Fibroblast of skin of abdomen (primary cell): ENCODE measurements around the gene RBM34.
A peak's percentile ranks its signal among the peaks of the same experiment; 100 is the strongest.

ENCODE experiments used
- DNase-seq: peaks from one replicate; pipeline ENCODE4 v3.0.0-alpha.2; 2013

The RBM34 gene

DNA sequence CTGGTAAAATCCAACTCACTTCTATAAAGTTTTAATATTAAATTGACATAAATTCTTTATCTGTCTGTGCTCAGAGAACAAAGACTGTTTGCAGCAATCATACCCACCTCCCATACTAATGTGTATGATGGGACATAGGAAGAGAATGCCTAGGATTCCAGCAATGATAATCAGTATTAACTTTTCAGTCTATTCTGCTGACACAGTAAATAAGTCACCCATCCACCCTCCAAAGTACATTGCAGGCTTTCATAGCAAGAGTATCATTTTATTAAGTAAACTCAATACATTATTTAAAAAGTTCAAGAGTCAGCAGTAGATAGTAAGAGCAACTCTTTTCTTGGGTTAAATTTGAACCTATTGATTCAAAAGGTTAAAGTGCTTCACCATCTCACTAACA is 8.8 kb downstream of the RBM34 start:
- DNase-seq = no peak

DNA sequence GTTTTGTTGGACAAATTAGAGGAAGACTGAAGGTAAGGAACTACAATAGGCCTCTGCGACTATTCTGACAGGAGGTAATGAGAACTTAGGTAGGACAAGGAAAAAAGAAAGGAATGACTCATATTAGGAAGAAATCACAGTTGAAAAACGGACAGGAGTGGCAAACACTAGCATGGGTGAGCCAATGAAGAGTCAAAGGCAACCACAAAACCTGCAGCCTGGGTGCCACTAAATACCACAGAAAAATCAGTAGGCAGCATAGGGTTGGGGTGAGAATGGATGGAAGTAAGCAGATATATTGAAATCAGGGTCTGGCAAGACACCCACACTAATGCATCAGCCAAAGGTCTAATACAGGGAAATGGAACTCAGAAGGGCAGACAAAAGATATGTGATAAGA is 10.0 kb downstream of the RBM34 start:
- no peak for DNase-seq

- DNase-seq = no peak
These were observed 11.2 kb downstream of the RBM34 start for GRCh38 chr1:235149824-235150223.

DNA sequence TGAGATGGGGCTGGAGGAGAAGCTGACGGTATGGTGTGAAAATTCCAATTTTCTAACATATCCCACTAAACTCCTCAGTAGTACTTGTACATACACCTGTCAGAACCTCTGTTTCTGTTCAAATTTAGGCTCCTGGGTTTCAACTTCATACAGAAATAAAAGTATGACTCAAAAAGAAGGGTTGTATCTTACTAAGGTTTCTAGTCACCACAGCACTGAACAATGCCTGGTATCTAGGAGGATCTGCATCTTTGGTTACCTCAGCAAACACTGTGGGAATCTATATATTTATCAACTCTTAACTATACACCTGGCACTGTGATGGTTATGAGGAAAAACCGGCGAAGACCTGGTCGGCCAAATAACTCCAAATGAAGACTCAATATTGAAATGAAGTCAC is 13.8 kb downstream of the RBM34 start:
- DNase-seq = no peak

GRCh38 chr1:235145639-235146038 is 15.4 kb downstream of the RBM34 start:
- DNase-seq = no peak

- DNase-seq = no peak
These were observed 18.1 kb downstream of the RBM34 start for GRCh38 chr1:235142991-235143390.

DNA sequence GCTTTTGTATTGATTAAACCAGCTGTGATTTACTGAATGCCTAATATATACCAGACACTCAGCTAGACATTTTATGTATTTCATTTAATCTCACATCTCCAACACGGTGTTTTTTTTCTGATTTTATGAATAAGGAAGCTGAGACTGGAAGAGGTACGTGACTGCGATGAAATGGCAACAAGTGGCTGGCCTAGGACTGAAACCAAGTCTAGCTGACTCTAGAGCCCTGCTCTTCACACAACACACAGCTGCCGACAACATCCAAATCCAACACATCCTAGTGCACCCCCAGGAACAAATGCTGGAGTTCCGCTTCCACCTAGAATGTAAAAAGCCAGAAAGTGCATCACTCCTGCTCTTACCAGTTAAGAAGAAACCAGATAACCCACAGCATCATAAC is 21.7 kb downstream of the RBM34 start:
- no peak for DNase-seq

- no peak for DNase-seq
These were observed 22.2 kb downstream of the RBM34 start for GRCh38 chr1:235138821-235139220.

DNA sequence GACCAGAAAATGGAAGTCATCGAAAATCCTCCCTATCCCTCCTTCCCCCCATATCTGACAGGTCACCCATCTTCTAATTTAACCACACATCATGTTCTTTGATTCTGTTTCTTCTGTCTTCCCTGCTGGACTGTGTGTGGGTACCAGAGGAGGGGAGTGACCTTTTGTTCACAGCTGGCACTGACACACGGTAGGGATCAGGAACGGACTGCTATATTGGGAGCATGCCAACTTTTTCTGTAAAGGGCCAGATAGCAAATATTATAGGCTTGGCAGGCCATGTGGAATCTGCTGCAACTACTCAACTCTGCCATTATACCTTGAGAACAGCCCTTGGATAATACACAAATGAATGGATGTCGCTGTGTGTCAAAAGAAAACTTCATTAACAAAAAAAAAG is 24.9 kb downstream of the RBM34 start:
- DNase-seq = no peak

GRCh38 chr1:235134171-235134570 is 26.9 kb downstream of the RBM34 start:
- no peak for DNase-seq

GRCh38 chr1:235133086-235133485 is 28.0 kb downstream of the RBM34 start:
- DNase-seq = no peak

GRCh38 chr1:235131961-235132360 is 29.1 kb downstream of the RBM34 start:
- no peak for DNase-seq

GRCh38 chr1:235130766-235131270 is 30.2 kb downstream of the RBM34 start:
- DNase-seq = no peak

GRCh38 chr1:235129774-235130570 is 31.1 kb downstream of the RBM34 start:
- no peak for DNase-seq

- peak; percentile 99 for DNase-seq
These were observed 32.4 kb downstream of the RBM34 start, which contains the start of gene TOMM20 for GRCh38 chr1:235128456-235129328. TOMM20 (minus strand) TSS chr1:235128837; CDS start chr1:235128715, 122 bp downstream.

DNA sequence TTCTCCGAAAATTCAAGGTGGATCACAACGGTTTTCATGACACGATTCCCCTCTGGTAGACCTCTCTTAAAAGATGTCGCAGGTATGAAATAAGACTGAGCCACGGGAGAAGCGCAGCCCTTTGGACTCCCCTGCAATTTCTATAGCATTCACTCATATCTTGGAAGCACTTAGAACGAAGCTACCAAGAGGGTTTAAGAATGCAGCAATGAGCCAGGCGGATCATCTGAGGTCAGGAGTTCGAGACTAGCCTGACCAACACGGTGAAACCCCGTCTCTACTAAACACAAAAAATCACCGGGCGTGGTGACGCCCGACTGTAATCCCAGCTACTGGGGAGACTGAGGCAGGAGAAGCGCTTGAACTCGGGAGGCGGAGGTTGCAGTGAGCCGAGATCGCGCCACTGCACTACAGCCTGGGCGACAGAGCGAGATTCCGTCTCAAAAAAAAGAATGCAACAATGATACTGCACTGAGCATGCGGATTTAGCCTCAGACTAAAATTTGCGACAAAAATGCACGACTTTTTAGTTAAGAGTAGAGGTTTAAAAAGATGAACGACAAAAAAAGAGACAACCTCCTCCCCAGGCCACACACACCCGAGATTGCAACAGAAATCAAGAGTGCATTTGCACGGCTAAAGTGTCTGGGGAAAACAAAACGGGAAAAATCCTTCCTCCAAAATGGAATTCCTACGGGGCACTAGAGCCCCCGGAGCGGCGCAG is 33.2 kb downstream of the RBM34 start:
- DNase-seq = no peak

GRCh38 chr1:235127203-235127602 is 33.8 kb downstream of the RBM34 start:
- no peak for DNase-seq

GRCh38 chr1:235124665-235125064 is 36.4 kb downstream of the RBM34 start:
- DNase-seq = no peak

DNA sequence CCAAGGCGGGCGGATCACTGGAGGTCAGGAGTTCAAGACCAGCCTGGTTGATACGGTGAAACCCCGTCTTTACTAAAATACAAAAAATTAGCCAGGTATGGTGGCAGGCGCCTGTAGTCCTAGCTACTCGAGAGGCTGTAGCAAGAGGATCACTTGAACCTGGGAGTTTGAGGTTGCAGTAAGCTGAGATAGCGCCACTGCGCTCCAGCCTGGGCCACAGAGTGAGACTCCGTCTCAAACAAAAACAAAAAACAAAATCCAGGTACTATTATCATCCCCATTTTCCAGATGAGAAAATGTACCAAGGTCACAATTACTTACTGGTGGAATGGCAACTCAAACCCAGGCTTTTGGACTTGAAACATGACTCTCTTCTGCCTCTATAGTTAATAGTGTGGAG is 36.9 kb downstream of the RBM34 start:
- DNase-seq = no peak

DNA sequence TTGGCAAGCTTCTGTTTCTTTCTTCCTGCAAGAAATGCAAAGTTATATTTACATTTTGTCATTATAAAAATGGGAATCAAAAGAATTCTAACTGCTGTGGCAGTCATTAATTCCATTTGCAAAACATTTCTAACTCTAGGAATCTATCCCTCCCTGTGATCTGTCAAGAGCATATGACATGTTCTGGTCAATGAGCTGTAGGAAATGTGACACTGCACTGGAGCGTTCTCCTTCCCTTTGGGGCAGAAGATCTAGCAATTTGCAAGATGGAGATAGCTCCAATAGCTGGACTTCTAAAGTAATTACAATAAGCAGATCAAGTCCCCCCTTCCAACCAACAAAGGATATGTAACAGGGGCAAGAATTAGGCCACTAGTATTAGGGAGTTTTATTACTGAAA is 38.7 kb downstream of the RBM34 start:
- no peak for DNase-seq

GRCh38 chr1:235113183-235113917 is 47.7 kb downstream of the RBM34 start:
- no peak for DNase-seq
